ENCODE data around the gene DNAJB9.

The DNAJB9 gene

GRCh38 chr7:108605559-108606201 lies 36.0 kb downstream of the DNAJB9 start:
- DNase-seq (ENCODE audit: low spot score): no peak

GRCh38 chr7:108609643-108610042 lies 40.0 kb downstream of the DNAJB9 start:
- DNase-seq (ENCODE audit: low spot score): no peak

GRCh38 chr7:108611268-108611667 lies 41.6 kb downstream of the DNAJB9 start:
- DNase-seq (ENCODE audit: low spot score): no peak

GRCh38 chr7:108613147-108613948 lies 43.7 kb downstream of the DNAJB9 start:
- DNase-seq (ENCODE audit: low spot score): peak; percentile 18

GRCh38 chr7:108613949-108614381 lies 44.3 kb downstream of the DNAJB9 start:
- DNase-seq (ENCODE audit: low spot score): no peak

GRCh38 chr7:108614896-108615295 lies 45.2 kb downstream of the DNAJB9 start:
- DNase-seq (ENCODE audit: low spot score): no peak

- no peak for DNase-seq (ENCODE audit: low spot score)
Measured at GRCh38 chr7:108618056-108618455, 48.4 kb downstream of the DNAJB9 start.

GRCh38 chr7:108623220-108623619 lies 53.5 kb downstream of the DNAJB9 start:
- no peak for DNase-seq (ENCODE audit: low spot score)
